OCI-LY3 (cell line): ENCODE results near the gene ZNF219.

Experiments used
- H2AFZ ChIP-seq: fragments of 200-600, 300-600 bp; shearing (Covaris generic); 2 replicates; pipeline ENCODE4 v1.6.0; 2014; ENCODE audit warnings: antibody characterized with exemption, low read depth, low read length
- H3K27ac ChIP-seq: fragments of 200-600, 300-600 bp; sonication (generic); 2 replicates; pipeline ENCODE4 v1.5.1; 2014; ENCODE audit warnings: mild to moderate bottlenecking, low read length, moderate library complexity, mixed read lengths
- H3K27me3 ChIP-seq: fragments of 200-600, 300-600 bp; sonication (generic); 2 replicates; pipeline ENCODE4 v1.6.1; 2014; ENCODE audit warnings: low read depth, low read length, mixed read lengths
- H3K36me3 ChIP-seq: fragments of 200-600, 300-600 bp; sonication (generic); replicated peaks from 2 replicates; pipeline ENCODE3; 2014; ENCODE audit warnings: low read depth, low read length, mixed read lengths
- H3K4me1 ChIP-seq: fragments of 300-600, 200-600 bp; sonication (generic); 2 replicates; pipeline ENCODE4 v1.6.1; 2014; ENCODE audit warnings: low read length, mixed read lengths
- H3K4me2 ChIP-seq: fragments of 200-600, 300-600 bp; sonication (generic); 2 replicates; pipeline ENCODE4 v1.6.1; 2014; ENCODE audit warnings: low read length, mixed read lengths
- H3K4me3 ChIP-seq: fragments of 300-600, 200-600 bp; sonication (generic); 2 replicates; pipeline ENCODE4 v1.5.1; 2014; ENCODE audit warnings: antibody characterized with exemption, mild to moderate bottlenecking, low read length, moderate library complexity
- H3K79me2 ChIP-seq: fragments of 300-600, 200-600 bp; shearing (Covaris generic); 2 replicates; pipeline ENCODE4 v1.6.1; 2014; ENCODE audit warnings: mild to moderate bottlenecking, low read length, mixed read lengths
- H3K9ac ChIP-seq: fragments of 300-600, 200-600 bp; shearing (Covaris generic); 2 replicates; pipeline ENCODE4 v1.6.0; 2014; ENCODE audit warnings: mild to moderate bottlenecking, low read length, moderate library complexity
- H3K9me3 ChIP-seq: fragments of 200-600, 300-600 bp; shearing (Covaris generic); 2 replicates; pipeline ENCODE4 v1.6.1; 2014; ENCODE audit warnings: low read length, mixed read lengths; ENCODE audit not compliant: insufficient read depth
- H4K20me1 ChIP-seq: fragments of 200-600, 300-600 bp; sonication (generic); 2 replicates; pipeline ENCODE4 v1.6.1; 2016; ENCODE audit warnings: low read length, mixed read lengths; ENCODE audit not compliant: insufficient read depth
- CTCF ChIP-seq: fragments of 200-600, 300-600 bp; sonication (generic); IDR thresholded peaks from 2 replicates; pipeline ENCODE4 v1.5.1; 2014; ENCODE audit warnings: antibody characterized with exemption, low read length, low read depth
- EZH2phosphoT487 ChIP-seq: fragments of 200-600 bp; shearing (Covaris generic); IDR thresholded peaks from 2 replicates; pipeline ENCODE4 v1.6.1; 2018; ENCODE audit warnings: antibody characterized with exemption, mixed run types, low read depth

The ZNF219 gene

GRCh38 chr14:21077672-21078071 lies 20.8 kb downstream of the ZNF219 start:
- Histone ChIP-seq H3K9ac (no peak overlapping the region), H3K27ac (no peak overlapping the region), H3K9me3 (no peaks in the 10 kb centered on the region), H3K79me2 (no peaks in the 10 kb centered on the region), H4K20me1 (no peaks in the 10 kb centered on the region), H3K4me3 (no peak overlapping the region), H2AFZ (no peak overlapping the region), H3K4me1 (peaks cover 9% of the 10 kb centered on the region), H3K27me3 (no peaks in the 10 kb centered on the region), H3K36me3 (peaks cover 19% of the 10 kb centered on the region), H3K4me2 (0 out of 2 replicates have a peak overlapping the region, but pooled peaks have one; percentile 20)
- TF ChIP-seq EZH2phosphoT487, result no peak
- TF ChIP-seq CTCF, result no peak

GRCh38 chr14:21075719-21076437 lies 22.6 kb downstream of the ZNF219 start:
- Histone ChIP-seq H3K27me3 (no peaks in the 10 kb centered on the region), H3K9me3 (no peaks in the 10 kb centered on the region), H3K36me3 (peaks cover 10% of the 10 kb centered on the region), H3K4me2 (no peak overlapping the region), H3K9ac (no peak overlapping the region), H4K20me1 (no peaks in the 10 kb centered on the region), H3K27ac (no peak overlapping the region), H3K79me2 (no peaks in the 10 kb centered on the region), H3K4me3 (no peak overlapping the region), H2AFZ (no peak overlapping the region), H3K4me1 (peaks cover 21% of the 10 kb centered on the region)
- TF ChIP-seq EZH2phosphoT487, result no peak

DNA sequence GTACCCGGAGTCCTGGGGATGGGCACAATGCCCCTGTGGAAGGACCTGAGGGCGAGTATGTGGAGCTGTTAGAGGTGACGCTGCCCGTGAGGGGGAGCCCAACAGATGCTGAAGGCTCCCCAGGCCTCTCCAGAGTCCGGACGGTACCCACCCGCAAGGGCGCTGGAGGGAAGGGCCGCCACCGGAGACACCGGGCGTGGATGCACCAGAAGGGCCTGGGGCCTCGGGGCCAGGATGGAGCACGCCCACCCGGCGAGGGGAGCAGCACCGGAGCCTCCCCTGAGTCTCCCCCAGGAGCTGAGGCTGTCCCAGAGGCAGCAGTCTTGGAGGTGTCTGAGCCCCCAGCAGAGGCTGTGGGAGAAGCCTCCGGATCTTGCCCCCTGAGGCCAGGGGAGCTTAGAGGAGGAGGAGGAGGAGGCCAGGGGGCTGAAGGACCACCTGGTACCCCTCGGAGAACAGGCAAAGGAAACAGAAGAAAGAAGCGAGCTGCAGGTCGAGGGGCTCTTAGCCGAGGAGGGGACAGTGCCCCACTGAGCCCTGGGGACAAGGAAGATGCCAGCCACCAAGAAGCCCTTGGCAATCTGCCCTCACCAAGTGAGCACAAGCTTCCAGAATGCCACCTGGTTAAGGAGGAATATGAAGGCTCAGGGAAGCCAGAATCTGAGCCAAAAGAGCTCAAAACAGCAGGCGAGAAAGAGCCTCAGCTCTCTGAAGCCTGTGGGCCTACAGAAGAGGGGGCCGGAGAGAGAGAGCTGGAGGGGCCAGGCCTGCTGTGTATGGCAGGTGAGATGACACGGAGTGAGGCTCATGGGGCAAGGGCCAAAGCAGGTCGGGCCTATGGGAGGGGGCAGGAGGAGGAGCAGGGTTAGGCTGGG lies 23.8 kb downstream of the ZNF219 start:
- H3K9ac ChIP-seq, result no peak overlapping the region
- no peaks in the 10 kb centered on the region for H3K79me2 ChIP-seq
- TF ChIP-seq EZH2phosphoT487 (no peak), CTCF (no peak)
- no peak overlapping the region for H3K4me2 ChIP-seq
- no peaks in the 10 kb centered on the region for H4K20me1 ChIP-seq
- no peak overlapping the region for H2AFZ ChIP-seq
- H3K27me3 ChIP-seq, result peaks cover 2% of the 10 kb centered on the region
- no peak overlapping the region for H3K27ac ChIP-seq
- no peak overlapping the region for H3K4me3 ChIP-seq
- peaks cover 22% of the 10 kb centered on the region for H3K4me1 ChIP-seq
- H3K9me3 ChIP-seq, result no peaks in the 10 kb centered on the region
- H3K36me3 ChIP-seq, result peaks cover 8% of the 10 kb centered on the region

GRCh38 chr14:21073921-21074320 lies 24.5 kb downstream of the ZNF219 start:
- Histone ChIP-seq H4K20me1 (no peaks in the 10 kb centered on the region), H3K9ac (no peak overlapping the region), H2AFZ (no peak overlapping the region), H3K27me3 (peaks cover 10% of the 10 kb centered on the region), H3K36me3 (peaks cover 2% of the 10 kb centered on the region), H3K4me1 (peaks cover 29% of the 10 kb centered on the region), H3K4me2 (no peak overlapping the region), H3K9me3 (no peaks in the 10 kb centered on the region), H3K4me3 (no peak overlapping the region), H3K27ac (no peak overlapping the region), H3K79me2 (no peaks in the 10 kb centered on the region)
- TF ChIP-seq CTCF, result no peak
- no peak for TF ChIP-seq EZH2phosphoT487
